GM10266 (cell line): ENCODE data around the gene CAPS2.
A peak's percentile ranks its signal among the peaks of the same experiment; 100 is the strongest.

Source experiments
- DNase-seq: peaks from one replicate; pipeline ENCODE4 v3.0.0; 2012; ENCODE audit errors: extremely low spot score
- CTCF ChIP-seq: IDR thresholded peaks from 2 replicates; pipeline ENCODE4 v1.5.1; 2012; ENCODE audit warnings: mild to moderate bottlenecking, low read depth; ENCODE audit not compliant: control insufficient read depth, insufficient read depth; ENCODE audit errors: missing control alignments

The CAPS2 gene

DNA sequence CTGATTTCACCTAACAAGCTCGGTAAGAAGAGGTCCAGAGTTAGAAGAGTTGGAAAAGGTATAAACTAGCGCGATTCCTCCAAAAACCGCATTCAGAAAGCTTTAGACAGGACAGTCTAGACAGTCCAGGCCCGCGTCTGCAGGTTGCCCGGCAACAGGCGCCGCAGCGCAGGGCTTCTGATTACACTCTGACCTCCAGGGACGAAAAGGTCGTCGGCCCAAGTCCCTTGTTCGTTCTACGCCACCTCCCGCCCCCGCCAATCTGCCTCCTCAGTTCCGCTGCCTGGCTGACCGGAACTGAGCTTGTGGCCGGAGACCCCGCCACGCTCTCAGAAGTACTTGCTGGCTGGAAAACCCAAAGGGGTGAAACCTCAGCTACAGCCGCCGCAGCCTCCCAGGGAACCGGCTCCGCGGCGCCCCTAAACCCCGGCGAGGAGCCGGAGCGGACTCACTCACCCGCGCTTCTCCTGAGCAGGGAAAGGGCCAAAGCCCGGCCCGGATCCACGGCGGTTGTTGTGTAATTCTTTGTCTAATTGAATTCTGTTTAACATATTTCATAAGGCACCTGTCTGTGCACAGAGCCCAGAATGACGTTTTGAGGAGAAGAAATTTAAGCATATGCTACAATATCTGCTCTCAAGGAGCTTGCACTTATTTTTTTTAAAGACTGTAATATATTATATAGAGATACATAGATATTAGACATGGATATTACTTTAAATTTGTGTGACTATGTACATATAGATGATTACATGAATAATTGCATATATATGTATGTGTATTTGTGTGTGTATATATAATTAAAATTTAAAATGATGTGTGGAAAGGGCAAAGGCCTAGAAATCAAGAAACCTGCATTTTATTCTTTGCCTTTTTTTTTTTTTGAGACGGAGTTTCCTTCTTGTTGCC, at the start of gene CAPS2:
Gene CAPS2, minus strand, starts transcription at position 407 of the 909 bp plus-strand sequence. CDS start 3,826 bp downstream, outside the sequence.
- peak; percentile 72 for DNase-seq
- no peak for TF ChIP-seq CTCF

- no peak for TF ChIP-seq CTCF
- no peak for DNase-seq
Observed at GRCh38 chr12:75378354-75378753, 48.2 kb upstream of the CAPS2 start.

GRCh38 chr12:75374971-75375370, 44.8 kb upstream of the CAPS2 start:
- DNase-seq: no peak

GRCh38 chr12:75366629-75367028, 36.5 kb upstream of the CAPS2 start:
- no peak for TF ChIP-seq CTCF
- DNase-seq: no peak

More at GRCh38 chr12:75374971-75375370, 44.8 kb upstream of the CAPS2 start:
- TF ChIP-seq CTCF: no peak

GRCh38 chr12:75364919-75365318, 34.8 kb upstream of the CAPS2 start:
- no peak for TF ChIP-seq CTCF
- DNase-seq: no peak

DNA sequence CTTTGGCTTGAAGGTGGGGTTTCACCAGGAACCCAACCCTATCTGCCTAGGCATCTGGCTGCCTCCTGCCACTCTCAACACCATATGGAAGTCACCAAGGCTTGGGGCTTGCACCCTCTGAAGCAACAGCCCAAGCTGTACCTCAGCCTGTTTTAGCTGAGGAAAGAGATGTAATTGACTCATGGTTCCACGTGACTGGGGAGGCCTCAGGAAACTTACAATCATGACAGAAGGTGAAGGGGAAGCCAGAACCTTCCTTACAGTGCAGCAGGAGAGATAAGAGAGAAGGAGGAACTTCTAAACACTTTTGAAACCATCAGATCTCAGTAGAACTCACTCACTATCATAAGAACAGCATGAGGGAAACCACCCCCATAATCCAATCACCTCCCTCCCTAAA, 31.3 kb upstream of the CAPS2 start:
- no peak for TF ChIP-seq CTCF
- DNase-seq: no peak

DNA sequence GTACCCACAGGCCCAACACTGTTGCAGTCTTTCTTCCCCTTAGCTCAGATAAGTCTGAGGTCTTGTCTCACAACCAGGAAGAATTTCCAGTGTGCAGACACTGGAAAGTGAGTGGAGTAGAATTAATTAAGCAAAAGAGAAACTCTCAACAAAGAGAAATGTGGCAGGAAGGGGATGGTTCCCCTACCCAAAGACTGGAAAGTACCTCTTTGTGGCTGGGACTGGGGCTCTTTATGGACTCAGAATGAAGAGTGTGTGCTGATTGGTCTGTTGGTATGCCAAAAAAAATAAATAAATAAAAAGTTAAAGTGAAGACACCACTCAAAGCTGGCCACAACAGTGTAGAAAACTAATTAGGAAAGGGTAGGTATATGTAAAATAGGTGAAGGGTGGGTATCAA, 30.8 kb upstream of the CAPS2 start:
- TF ChIP-seq CTCF: no peak
- DNase-seq: no peak
